Psoas muscle (tissue), 8 donors: ENCODE results near the gene CDKN1C. TPM values are rescaled to one million over a fixed set of nuclear protein-coding genes. Genes with fewer than 3 reads are reported as not detected.

Source experiments
- ATAC-seq, 4 donors: fragments of 200-7000 bp; cut with Tn5 transposase; one replicate each; pipeline ENCODE4 v1.9.1; 2020; ENCODE audit warnings: moderate library complexity in 3 of 4, mild to moderate bottlenecking in 2 of 4
- DNase-seq, 2 donors: peaks; one replicate each; pipeline ENCODE4 v3.0.0-alpha.2; 2020
- H3K27ac ChIP-seq: fragments of 200-600 bp; one replicate; pipeline ENCODE4 v1.8.0; 2022
- H3K27me3 ChIP-seq, 3 donors: fragments of 200-600 bp in 1 of 3; one replicate each; pipeline versions ENCODE4 v1.6.1 to v1.8.0; 2013 to 2022; ENCODE audit warnings: low read length in 2 of 3, mild to moderate bottlenecking in 2 of 3, moderate library complexity in 1 of 3; ENCODE audit not compliant: insufficient read depth in 3 of 3
- H3K36me3 ChIP-seq, 2 donors: fragments of 200-600 bp in 1 of 2; one replicate each; pipeline versions ENCODE4 v1.6.1 to v1.8.0; 2013 to 2022; ENCODE audit warnings: low read depth in 1 of 2, mild to moderate bottlenecking in 1 of 2, moderate library complexity in 1 of 2; ENCODE audit not compliant: insufficient read depth in 1 of 2
- H3K4me1 ChIP-seq: fragments of 200-600 bp; one replicate; pipeline ENCODE4 v1.8.0; 2022
- H3K4me3 ChIP-seq: fragments of 200-600 bp; one replicate; pipeline ENCODE4 v1.8.0; 2022; ENCODE audit warnings: mild to moderate bottlenecking
- H3K9me3 ChIP-seq: fragments of 200-600 bp; one replicate; pipeline ENCODE4 v1.8.0; 2022
- CTCF ChIP-seq: fragments of 200-600 bp; IDR thresholded peaks from one replicate; pipeline ENCODE4 v1.8.0; 2022; ENCODE audit warnings: antibody characterized with exemption
- WGBS, 3 donors: extraction: QIAGEN DNeasy Blood & Tissue Kit; methylation state at CpG; one replicate each; pipeline versions ENCODE4 v1.1.6 to v1.1.7; 2013; 5-methylcytosine and 5-hydroxymethylcytosine counted together
- intact Hi-C, 2 donors: fragments of 100-400 bp; cut with DNase I; formaldehyde crosslinking; loops; one replicate each; pipeline versions ENCODE4 v1.11.0 to v1.14.2; 2022
- polyA plus RNA-seq, 3 donors: library from polyadenylated mRNA; stranded (reverse); fragments of 200-250 nt; gene quantifications; one replicate each; pipeline ENCODE4 v1.2.3, GENCODE V29; 2013
- total RNA-seq, 4 donors: library from RNA; stranded (reverse); fragmentation: NEBNext Ultra II Directional in 2 of 4; extraction: Animal tissue kit (Norgen Biotek cat#: 25700) in 2 of 4; gene quantifications; one replicate each; pipeline versions ENCODE4 v1.2.1 to v1.2.4, GENCODE V29; 2021 to 2023
- donor health status: healthy with polysubstance abuse.
- donor health status: DM: no; HTN: no; CAD: no; lungs with moderate emphysema.
- donor health status: Bipolar disorder and iron deficiency.
- donor health status: healthy.
- donor health status: DM: yes; HTN: yes; CAD: no.
- donor health status: DM: no; HTN: no; CAD: no.
- donor health status: DM: no; HTN: no; CAD: no.
- donor health status: DM: yes; HTN: yes; CAD: no.

The CDKN1C gene
- total and polyA plus RNA-seq, 7 donors: 14.3 to 49.4 (median 29.9) TPM

GRCh38 chr11:2916892-2917645 lies 31.5 kb upstream of the CDKN1C start:
- DNase-seq (no peak), ATAC-seq (no peak)
- no peak for TF ChIP-seq CTCF
- no peaks in the 10 kb centered on the region for H3K4me1 ChIP-seq
- H3K4me3 ChIP-seq: no peak overlapping the region
- no peaks in the 10 kb centered on the region for H3K9me3 ChIP-seq
- H3K27me3 ChIP-seq: no peaks in the 10 kb centered on the region
- WGBS, 3 donors: 90 to 94% (median 91%) methylated on average over 15 to 16 of the region's 16 CpGs
- no peak overlapping the region for H3K27ac ChIP-seq
- intact Hi-C loops: no loop called here
- H3K36me3 ChIP-seq: no peaks in the 10 kb centered on the region

- intact Hi-C loops: no loop called here
- Histone ChIP-seq H3K4me3 (no peak overlapping the region), H3K27me3 (no peaks in the 10 kb centered on the region), H3K9me3 (no peaks in the 10 kb centered on the region), H3K27ac (no peak overlapping the region), H3K4me1 (no peaks in the 10 kb centered on the region), H3K36me3 (no peaks in the 10 kb centered on the region)
- no peak for TF ChIP-seq CTCF
- DNase-seq (no peak), ATAC-seq (no peak)
- 87 to 93% (median 89%) methylated on average over 20 of the region's 20 CpGs for WGBS, 3 donors
These were observed 30.7 kb upstream of the CDKN1C start for GRCh38 chr11:2916114-2916891.

GRCh38 chr11:2915473-2915872 lies 29.9 kb upstream of the CDKN1C start:
- Histone ChIP-seq H3K27me3 (no peaks in the 10 kb centered on the region), H3K4me1 (no peaks in the 10 kb centered on the region), H3K4me3 (no peak overlapping the region), H3K27ac (no peak overlapping the region), H3K9me3 (no peaks in the 10 kb centered on the region), H3K36me3 (no peaks in the 10 kb centered on the region)
- intact Hi-C loops: no loop called here
- no peak for TF ChIP-seq CTCF
- WGBS, 3 donors: 91 to 92% (median 91%) methylated on average over 11 of the region's 11 CpGs
- ATAC-seq: no peak
- no peak for DNase-seq

GRCh38 chr11:2914455-2915195 lies 29.1 kb upstream of the CDKN1C start:
- H3K27ac ChIP-seq: no peak overlapping the region
- ATAC-seq (peak; percentile 25 to 60 (median 51)), DNase-seq (no peak)
- H3K4me1 ChIP-seq: no peaks in the 10 kb centered on the region
- intact Hi-C loops: no loop called here
- no peak for TF ChIP-seq CTCF
- no peaks in the 10 kb centered on the region for H3K36me3 ChIP-seq
- no peak overlapping the region for H3K4me3 ChIP-seq
- WGBS, 3 donors: 67 to 72% (median 69%) methylated on average over 18 of the region's 18 CpGs
- no peaks in the 10 kb centered on the region for H3K9me3 ChIP-seq
- peaks cover 0 to 1% (median 0%) of the 10 kb centered on the region in 3 donors for H3K27me3 ChIP-seq
